Panc1 (cell line): ENCODE data around the gene CAGE1.

Source experiments
- CTCF ChIP-seq: fragments of 450-650 bp; IDR thresholded peaks from 2 replicates; pipeline ENCODE4 v1.5.1; 2017; ENCODE audit warnings: mild to moderate bottlenecking
- POLR2AphosphoS5 ChIP-seq: IDR thresholded peaks from 2 replicates; pipeline ENCODE4 v1.6.1; 2012; ENCODE audit warnings: mild to moderate bottlenecking, low read depth, low read length, moderate library complexity
- REST ChIP-seq, 2 experiments: IDR thresholded peaks; 2 replicates each; pipeline ENCODE4 v1.6.1; 2011 to 2012; ENCODE audit warnings: low read depth in 2 of 2, control low read depth in 1 of 2, low read length in 1 of 2, mild to moderate bottlenecking in 1 of 2, moderate library complexity in 1 of 2; ENCODE audit not compliant: insufficient read depth in 1 of 2
- TCF7L2 ChIP-seq: IDR thresholded peaks from 2 replicates; pipeline ENCODE4 v1.6.1; 2011; ENCODE audit warnings: mild to moderate bottlenecking, low read depth, low read length, inconsistent platforms

- TF ChIP-seq CTCF, result no peak
- TF ChIP-seq POLR2AphosphoS5, result no peak
- no peak for TF ChIP-seq REST (IDR thresholded peaks at IDR 0.05; ENCODE audit: insufficient read depth in 1 of 2, low read depth in 2 of 2, low read length in 1 of 2)
- TF ChIP-seq TCF7L2, result no peak
Observed at GRCh38 chr6:7410851-7411250, 21.3 kb upstream of the CAGE1 start.
